Left colon (tissue), 2 donors: ENCODE results near the gene GNA15. TPM values are rescaled to one million over a fixed set of nuclear protein-coding genes. Genes with fewer than 3 reads are reported as not detected.
"Not testable (repeated sequence)": the region's sequence is repeated elsewhere in the genome, so short reads cannot be mapped to it uniquely, and the experiment has no call there.

Experiments used
- ATAC-seq: fragments of 200-7000 bp; cut with Tn5 transposase; one replicate; pipeline ENCODE4 v1.9.1; 2020; ENCODE audit warnings: mild to moderate bottlenecking, moderate library complexity
- DNase-seq, 2 donors: peaks; one replicate each; pipeline ENCODE4 v3.0.0-alpha.2; 2020
- intact Hi-C, 2 donors: fragments of 100-400 bp; cut with DNase I in 1 of 2; cut with micrococcal nuclease in 1 of 2; formaldehyde crosslinking; loops; one replicate each; pipeline versions ENCODE4 v1.11.2 to v1.14.0; 2022; cut with DNase I, micrococcal nuclease
- total RNA-seq, 2 donors: library from RNA; stranded (reverse); fragmentation: NEBNext Ultra II Directional; extraction: Animal tissue kit (Norgen Biotek cat#: 25700); gene quantifications; one replicate each; pipeline ENCODE4 v1.2.1, GENCODE V29; 2021
- donor health status: DM: no; HTN: no; CAD: no.
- donor health status: DM: yes; HTN: yes; CAD: no.

The GNA15 gene
- total RNA-seq, 2 donors from 2014 or later: 3.0 to 4.8 TPM

- no peak for ATAC-seq
Measured at GRCh38 chr19:3157096-3157845, 21.4 kb downstream of the GNA15 start.

DNA sequence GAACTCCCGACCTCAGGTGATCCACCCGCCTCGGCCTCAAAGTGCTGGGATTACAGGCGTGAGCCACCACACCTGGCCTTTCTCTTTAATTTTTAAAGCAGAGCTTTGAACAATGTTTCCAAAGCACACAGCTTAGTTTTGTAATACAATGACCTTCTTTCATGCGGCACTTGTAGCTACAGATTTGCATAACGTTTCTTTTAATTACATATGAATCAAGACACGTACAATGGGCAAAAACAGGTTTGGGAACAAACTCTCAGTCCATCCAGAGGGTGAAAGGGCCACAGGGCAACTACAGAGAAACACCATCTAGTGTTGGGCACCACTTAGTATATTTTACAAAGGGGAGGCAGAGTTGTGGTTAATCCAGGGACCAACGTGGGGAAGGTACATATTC, 23.7 kb downstream of the GNA15 start:
- intact Hi-C loops: no loop called here
- DNase-seq: no peak
- ATAC-seq: no peak

More at GRCh38 chr19:3157096-3157845, 21.4 kb downstream of the GNA15 start:
- DNase-seq: no peak
- intact Hi-C loops: no loop called here

GRCh38 chr19:3160219-3160618, 24.4 kb downstream of the GNA15 start:
- intact Hi-C loops: loop anchor here in 1 of 2 donors (10.0 kb wide), 2 partner anchors 205 to 275 kb away; no protein-coding TSS in a partner anchor
- DNase-seq: no peak
- no peak for ATAC-seq

GRCh38 chr19:3161453-3161852, 25.6 kb downstream of the GNA15 start:
- no peak for DNase-seq
- ATAC-seq: no peak

DNA sequence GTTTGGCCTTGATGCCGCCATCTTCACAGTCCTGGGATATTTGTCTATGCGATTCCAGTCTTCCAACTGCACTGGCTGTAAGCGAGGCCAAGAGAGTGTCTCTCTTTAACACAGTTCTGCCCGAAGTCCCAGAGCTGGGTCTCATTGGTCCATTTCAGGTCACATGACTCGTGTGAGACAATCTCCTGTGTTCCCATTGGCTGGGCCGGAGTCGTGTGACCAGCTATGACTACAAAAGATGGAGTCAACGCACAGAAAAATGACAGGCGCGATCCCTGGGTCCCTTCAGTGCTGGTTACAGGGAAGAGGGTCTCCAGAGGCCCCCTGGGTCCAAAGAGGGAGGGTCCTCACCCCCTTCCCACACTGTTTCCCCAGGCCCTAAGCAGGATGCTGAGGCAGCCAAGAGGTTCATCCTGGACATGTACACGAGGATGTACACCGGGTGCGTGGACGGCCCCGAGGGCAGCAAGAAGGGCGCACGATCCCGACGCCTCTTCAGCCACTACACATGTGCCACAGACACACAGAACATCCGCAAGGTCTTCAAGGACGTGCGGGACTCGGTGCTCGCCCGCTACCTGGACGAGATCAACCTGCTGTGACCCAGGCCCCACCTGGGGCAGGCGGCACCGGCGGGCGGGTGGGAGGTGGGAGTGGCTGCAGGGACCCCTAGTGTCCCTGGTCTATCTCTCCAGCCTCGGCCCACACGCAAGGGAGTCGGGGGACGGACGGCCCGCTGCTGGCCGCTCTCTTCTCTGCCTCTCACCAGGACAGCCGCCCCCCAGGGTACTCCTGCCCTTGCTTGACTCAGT, 26.8 kb downstream of the GNA15 start:
- DNase-seq: no peak
- no peak for ATAC-seq
- intact Hi-C loops: loop anchor here in 1 of 2 donors (10.0 kb wide), 2 partner anchors 208 to 278 kb away; no protein-coding TSS in a partner anchor

More at GRCh38 chr19:3161453-3161852, 25.6 kb downstream of the GNA15 start:
- intact Hi-C loops: loop anchor here in 1 of 2 donors (10.0 kb wide), 2 partner anchors 207 to 277 kb away; no protein-coding TSS in a partner anchor

GRCh38 chr19:3163230-3163886, 27.5 kb downstream of the GNA15 start:
- ATAC-seq (peak; percentile 94), DNase-seq (peak; percentile 52 to 61)
- intact Hi-C loops: loop anchor here in 1 of 2 donors (10.0 kb wide), 2 partner anchors 209 to 279 kb away; no protein-coding TSS in a partner anchor

DNA sequence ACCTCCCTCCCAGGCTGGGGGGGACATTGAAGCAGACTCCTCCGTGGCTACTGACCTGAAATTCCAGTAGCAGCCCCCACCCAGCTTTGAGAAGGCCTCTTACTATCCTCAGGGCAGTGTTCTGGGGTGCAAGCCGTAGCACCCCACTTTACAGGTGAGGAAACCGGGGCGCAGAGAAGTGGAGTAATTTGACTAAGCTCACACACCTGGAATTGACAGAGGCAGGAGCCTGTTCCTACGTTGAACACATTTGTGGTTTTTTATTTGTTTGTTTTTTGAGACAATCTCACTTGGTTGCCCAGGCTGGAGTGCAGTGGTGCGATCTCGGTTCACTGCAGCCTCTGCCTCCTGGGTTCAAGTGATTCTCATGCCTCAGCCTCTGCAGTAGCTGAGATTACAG, 28.1 kb downstream of the GNA15 start:
- ATAC-seq: peak; percentile 48
- intact Hi-C loops: loop anchor here in 1 of 2 donors (10.0 kb wide), 2 partner anchors 209 to 279 kb away; no protein-coding TSS in a partner anchor
- no peak for DNase-seq

GRCh38 chr19:3167533-3168272, 31.9 kb downstream of the GNA15 start:
- ATAC-seq: no peak
- intact Hi-C loops: loop anchor here in 1 of 2 donors (10.0 kb wide), 2 partner anchors 213 to 283 kb away; no protein-coding TSS in a partner anchor
- DNase-seq: no peak

GRCh38 chr19:3171894-3172672, 36.2 kb downstream of the GNA15 start:
- intact Hi-C loops: no loop called here
- DNase-seq: no peak
- ATAC-seq: no peak

DNA sequence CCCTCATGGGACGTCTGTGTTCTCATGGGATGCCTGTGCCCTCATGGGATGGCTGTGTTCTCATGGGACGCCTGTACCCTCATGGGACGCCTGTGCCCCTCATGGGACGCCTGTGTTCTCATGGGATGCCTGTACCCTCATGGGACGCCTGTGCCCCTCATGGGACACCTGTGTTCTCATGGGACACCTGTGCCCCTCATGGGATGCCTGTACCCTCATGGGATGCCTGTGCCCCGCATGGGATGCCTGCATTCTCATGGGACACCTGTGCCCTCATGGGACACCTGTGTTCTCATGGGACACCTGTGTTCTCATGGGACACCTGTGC, 36.8 kb downstream of the GNA15 start:
- DNase-seq, ATAC-seq, intact Hi-C loops: not testable (repeated sequence)

GRCh38 chr19:3175781-3176714, 40.2 kb downstream of the GNA15 start:
- intact Hi-C loops: no loop called here
- peak; percentile 78 to 91 for DNase-seq

GRCh38 chr19:3176715-3177501, 41.1 kb downstream of the GNA15 start:
- intact Hi-C loops: no loop called here
- ATAC-seq: peak; percentile 83
- peak in 1 of 2 donors; percentile 85 for DNase-seq

More at GRCh38 chr19:3175781-3176714, 40.2 kb downstream of the GNA15 start:
- peak; percentile 65 for ATAC-seq

GRCh38 chr19:3178377-3178972, 42.6 kb downstream of the GNA15 start, which contains the start of gene S1PR4:
Gene S1PR4, plus strand, starts transcription at chr19:3178769. Its CDS starts 24 bp downstream, at chr19:3178793.
- ATAC-seq (no peak), DNase-seq (no peak)
- intact Hi-C loops: no loop called here

- intact Hi-C loops: no loop called here
- ATAC-seq: no peak
- no peak for DNase-seq
Measured at GRCh38 chr19:3178973-3179738, 43.3 kb downstream of the GNA15 start.
